OCI-LY1 (cell line): Measurements from ENCODE around the gene LGMN.

Experiments
- H2AFZ ChIP-seq: fragments of 200-600 bp; sonication (generic), shearing (Covaris generic); 2 replicates; pipeline ENCODE4 v1.6.0; 2014; ENCODE audit warnings: antibody characterized with exemption, mild to moderate bottlenecking, low read length
- H3F3A ChIP-seq: fragments of 200-600 bp; sonication (generic), shearing (Covaris generic); 2 replicates; pipeline ENCODE4 v1.6.0; 2014; ENCODE audit warnings: mild to moderate bottlenecking, antibody characterized with exemption, low read length, moderate library complexity; ENCODE audit not compliant: insufficient read depth
- H3K27ac ChIP-seq: fragments of 200-600 bp; sonication (generic); 2 replicates; pipeline ENCODE4 v1.5.1; 2014; ENCODE audit warnings: low read length, mixed run types, mild to moderate bottlenecking, low read depth; ENCODE audit not compliant: poor library complexity, severe bottlenecking
- H3K27me3 ChIP-seq: fragments of 200-600 bp; sonication (generic); 2 replicates; pipeline ENCODE4 v1.6.0; 2014; ENCODE audit warnings: antibody characterized with exemption, mild to moderate bottlenecking, low read length, moderate library complexity; ENCODE audit not compliant: insufficient read depth
- H3K36me3 ChIP-seq: fragments of 200-600 bp; sonication (generic); 2 replicates; pipeline ENCODE4 v1.6.1; 2014; ENCODE audit warnings: mild to moderate bottlenecking, antibody characterized with exemption, low read length, moderate library complexity, mixed read lengths; ENCODE audit not compliant: insufficient read depth
- H3K4me1 ChIP-seq: fragments of 200-600 bp; sonication (generic); 2 replicates; pipeline ENCODE4 v1.5.1; 2014; ENCODE audit warnings: mild to moderate bottlenecking, low read length, moderate library complexity; ENCODE audit not compliant: insufficient read depth, severe bottlenecking
- H3K4me2 ChIP-seq: fragments of 200-600 bp; sonication (generic), shearing (Covaris generic); 2 replicates; pipeline ENCODE4 v1.6.1; 2014; ENCODE audit warnings: low read length
- H3K4me3 ChIP-seq: fragments of 200-600 bp; sonication (generic); 2 replicates; pipeline ENCODE4 v1.5.1; 2014; ENCODE audit warnings: low read length, low read depth, mild to moderate bottlenecking, mixed read lengths; ENCODE audit not compliant: poor library complexity, severe bottlenecking
- H3K79me2 ChIP-seq: fragments of 200-600 bp; shearing (Covaris generic); 2 replicates; pipeline ENCODE4 v1.6.1; 2016; ENCODE audit warnings: mixed run types, low read length, mixed read lengths; ENCODE audit not compliant: insufficient read depth
- H3K9ac ChIP-seq: fragments of 200-600 bp; sonication (generic), shearing (Covaris generic); 2 replicates; pipeline ENCODE4 v1.6.1; 2014; ENCODE audit warnings: mild to moderate bottlenecking, low read length, mixed read lengths
- H3K9me2 ChIP-seq: fragments of 200-600 bp; sonication (generic), shearing (Covaris generic); 2 replicates; pipeline ENCODE4 v1.6.1; 2014; ENCODE audit warnings: low read depth, mild to moderate bottlenecking, low read length, mixed read lengths
- H3K9me3 ChIP-seq: fragments of 200-600 bp; shearing (Covaris generic); 2 replicates; pipeline ENCODE4 v1.6.1; 2014; ENCODE audit warnings: low read length, mixed read lengths
- H4K20me1 ChIP-seq: fragments of 200-600 bp; sonication (generic), shearing (Covaris generic); 2 replicates; pipeline ENCODE4 v1.6.0; 2016; ENCODE audit warnings: mild to moderate bottlenecking, low read length; ENCODE audit not compliant: insufficient read depth
- EZH2 ChIP-seq: fragments of 200-600 bp; sonication (generic), shearing (Covaris generic); IDR thresholded peaks from 2 replicates; pipeline ENCODE4 v1.8.0; 2017; ENCODE audit warnings: borderline replicate concordance, mixed run types, mild to moderate bottlenecking, antibody characterized with exemption, low read length, moderate library complexity, mixed read lengths
- TF ChIP-seq, protein P1 (sequence below): fragments of 200-600 bp; sonication (generic), shearing (Covaris generic); IDR thresholded peaks from 2 replicates; pipeline ENCODE4 v1.5.1; 2017; ENCODE audit warnings: mild to moderate bottlenecking, antibody characterized with exemption, low read length, moderate library complexity, mixed read lengths

The LGMN gene

GRCh38 chr14:92729634-92730358 is 18.6 kb downstream of the LGMN start:
- H3K27ac ChIP-seq = no peak overlapping the region
- H3K4me3 ChIP-seq = no peak overlapping the region
- H2AFZ ChIP-seq = no peak overlapping the region
- no peaks in the 10 kb centered on the region for H3F3A ChIP-seq
- no peaks in the 10 kb centered on the region for H4K20me1 ChIP-seq
- no peaks in the 10 kb centered on the region for H3K79me2 ChIP-seq
- peaks cover 4% of the 10 kb centered on the region; the same call in 1 of the 2 replicates for H3K27me3 ChIP-seq
- H3K4me1 ChIP-seq = no peaks in the 10 kb centered on the region
- H3K9me2 ChIP-seq = no peaks in the 10 kb centered on the region
- no peak overlapping the region for H3K9ac ChIP-seq
- TF ChIP-seq, protein P1, sequence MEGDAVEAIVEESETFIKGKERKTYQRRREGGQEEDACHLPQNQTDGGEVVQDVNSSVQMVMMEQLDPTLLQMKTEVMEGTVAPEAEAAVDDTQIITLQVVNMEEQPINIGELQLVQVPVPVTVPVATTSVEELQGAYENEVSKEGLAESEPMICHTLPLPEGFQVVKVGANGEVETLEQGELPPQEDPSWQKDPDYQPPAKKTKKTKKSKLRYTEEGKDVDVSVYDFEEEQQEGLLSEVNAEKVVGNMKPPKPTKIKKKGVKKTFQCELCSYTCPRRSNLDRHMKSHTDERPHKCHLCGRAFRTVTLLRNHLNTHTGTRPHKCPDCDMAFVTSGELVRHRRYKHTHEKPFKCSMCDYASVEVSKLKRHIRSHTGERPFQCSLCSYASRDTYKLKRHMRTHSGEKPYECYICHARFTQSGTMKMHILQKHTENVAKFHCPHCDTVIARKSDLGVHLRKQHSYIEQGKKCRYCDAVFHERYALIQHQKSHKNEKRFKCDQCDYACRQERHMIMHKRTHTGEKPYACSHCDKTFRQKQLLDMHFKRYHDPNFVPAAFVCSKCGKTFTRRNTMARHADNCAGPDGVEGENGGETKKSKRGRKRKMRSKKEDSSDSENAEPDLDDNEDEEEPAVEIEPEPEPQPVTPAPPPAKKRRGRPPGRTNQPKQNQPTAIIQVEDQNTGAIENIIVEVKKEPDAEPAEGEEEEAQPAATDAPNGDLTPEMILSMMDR = no peak
- no peak for TF ChIP-seq EZH2
- H3K36me3 ChIP-seq = no peaks in the 10 kb centered on the region
- H3K4me2 ChIP-seq = no peak overlapping the region
- H3K9me3 ChIP-seq = no peaks in the 10 kb centered on the region

- no peaks in the 10 kb centered on the region for H3K79me2 ChIP-seq
- TF ChIP-seq, protein P1 = no peak
- no peak for TF ChIP-seq EZH2
- H3F3A ChIP-seq = no peaks in the 10 kb centered on the region
- no peaks in the 10 kb centered on the region for H3K4me1 ChIP-seq
- H3K9me2 ChIP-seq = no peaks in the 10 kb centered on the region
- no peaks in the 10 kb centered on the region for H3K36me3 ChIP-seq
- no peak overlapping the region for H3K9ac ChIP-seq
- H4K20me1 ChIP-seq = no peaks in the 10 kb centered on the region
- H3K4me2 ChIP-seq = no peak overlapping the region
- H3K9me3 ChIP-seq = no peaks in the 10 kb centered on the region
- H3K27me3 ChIP-seq = peaks cover 4% of the 10 kb centered on the region; the same call in 1 of the 2 replicates
- no peak overlapping the region for H2AFZ ChIP-seq
- no peak overlapping the region for H3K4me3 ChIP-seq
- no peak overlapping the region for H3K27ac ChIP-seq
These were observed 19.6 kb downstream of the LGMN start for GRCh38 chr14:92728759-92729364.

DNA sequence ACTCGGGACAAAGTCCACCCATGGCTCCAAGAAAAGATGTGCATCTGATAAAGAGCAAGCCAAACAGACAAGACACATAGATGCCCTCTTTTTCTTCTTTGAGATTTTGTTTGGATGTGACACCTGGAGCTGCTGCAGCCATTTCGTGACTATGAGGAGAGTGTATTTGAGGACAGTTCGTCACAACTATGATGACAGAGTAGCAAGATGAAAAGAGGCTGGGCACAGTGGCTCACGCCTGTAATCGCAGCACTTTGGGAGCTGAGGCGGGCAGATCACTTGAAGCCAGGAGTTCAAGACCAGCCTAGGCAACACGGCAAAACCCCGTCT is 21.5 kb downstream of the LGMN start:
- Histone ChIP-seq H3F3A (no peaks in the 10 kb centered on the region), H3K4me2 (no peak overlapping the region), H3K27ac (no peak overlapping the region), H3K79me2 (no peaks in the 10 kb centered on the region), H3K4me1 (no peaks in the 10 kb centered on the region), H4K20me1 (no peaks in the 10 kb centered on the region), H3K4me3 (no peak overlapping the region), H3K9me2 (no peaks in the 10 kb centered on the region), H3K9me3 (no peaks in the 10 kb centered on the region), H3K9ac (no peak overlapping the region), H3K36me3 (no peaks in the 10 kb centered on the region), H3K27me3 (peaks cover 3% of the 10 kb centered on the region; the same call in 1 of the 2 replicates), H2AFZ (no peak overlapping the region)
- TF ChIP-seq, protein P1 = no peak
- TF ChIP-seq EZH2 = no peak
